BLaER1 treated with 17β-estradiol and CSF1 and Interleukin-3, amounts not matched to agents 10 nM and 100 nM (cell line): ENCODE measurements around the gene KAZN.
A peak's percentile ranks its signal among the peaks of the same experiment; 100 is the strongest.

Source experiments
- H3K27ac ChIP-seq, 11 experiments: shearing (Covaris generic); formaldehyde crosslinking; 2 replicates each; pipeline ENCODE4 v1.8.1; 2022
- H3K27me3 ChIP-seq, 11 experiments: shearing (Covaris generic); formaldehyde crosslinking; 2 replicates each; pipeline ENCODE4 v1.8.1; 2022
- H3K36me3 ChIP-seq, 11 experiments: shearing (Covaris generic); formaldehyde crosslinking; 2 replicates each; pipeline ENCODE4 v1.8.1; 2022
- H3K4me1 ChIP-seq, 10 experiments: shearing (Covaris generic); formaldehyde crosslinking; 2 replicates each; pipeline ENCODE4 v1.8.1; 2022
- H3K4me2 ChIP-seq, 11 experiments: shearing (Covaris generic); formaldehyde crosslinking; 2 replicates each; pipeline ENCODE4 v1.8.1; 2022
- H3K4me3 ChIP-seq, 10 experiments: shearing (Covaris generic); formaldehyde crosslinking; 2 replicates each; pipeline ENCODE4 v1.8.1; 2022
- H3K9ac ChIP-seq, 11 experiments: shearing (Covaris generic); formaldehyde crosslinking; 2 replicates each; pipeline ENCODE4 v1.8.1; 2022
- H3K9me3 ChIP-seq, 11 experiments: shearing (Covaris generic); formaldehyde crosslinking; replicated peaks in 1 of 11; 2 replicates each; pipeline ENCODE4 v1.8.1; 2022
- H4K20me1 ChIP-seq, 11 experiments: shearing (Covaris generic); formaldehyde crosslinking; 2 replicates each; pipeline ENCODE4 v1.8.1; 2022
- Cebpa-rat ChIP-seq, 11 experiments: shearing (Covaris generic); IDR thresholded peaks; 2 replicates each; pipeline ENCODE4 v1.8.1; 2022

Gene KAZN

GRCh38 chr1:14580986-14581385 lies 17.5 kb upstream of the KAZN start:
- peaks cover 0 to 4% (median 0%) of the 10 kb centered on the region in 10 experiments; a peak in 2 of 20 replicates for H3K4me1 ChIP-seq
- TF ChIP-seq Cebpa-rat (IDR thresholded peaks at IDR 0.05) = no peak
- peaks cover 0 to 8% (median 0%) of the 10 kb centered on the region in 11 experiments; a peak in 3 of 22 replicates for H3K9me3 ChIP-seq
- H3K9ac ChIP-seq = no peak overlapping the region
- no peaks in the 10 kb centered on the region for H4K20me1 ChIP-seq
- no peak overlapping the region for H3K27ac ChIP-seq
- H3K36me3 ChIP-seq = no peaks in the 10 kb centered on the region
- H3K4me2 ChIP-seq = no peak overlapping the region
- no peaks in the 10 kb centered on the region for H3K27me3 ChIP-seq
- H3K4me3 ChIP-seq = no peak overlapping the region

- no peak overlapping the region for H3K4me3 ChIP-seq
- H4K20me1 ChIP-seq = no peaks in the 10 kb centered on the region
- peaks cover 0 to 8% (median 0%) of the 10 kb centered on the region in 11 experiments; a peak in 3 of 22 replicates for H3K9me3 ChIP-seq
- peaks cover 0 to 7% (median 0%) of the 10 kb centered on the region in 10 experiments; a peak in 2 of 20 replicates for H3K4me1 ChIP-seq
- no peak for TF ChIP-seq Cebpa-rat (IDR thresholded peaks at IDR 0.05)
- no peak overlapping the region for H3K27ac ChIP-seq
- no peak overlapping the region for H3K9ac ChIP-seq
- H3K4me2 ChIP-seq = no peak overlapping the region
- no peaks in the 10 kb centered on the region for H3K36me3 ChIP-seq
- no peaks in the 10 kb centered on the region for H3K27me3 ChIP-seq
These were observed 14.7 kb upstream of the KAZN start for GRCh38 chr1:14583788-14584187.

- no peak overlapping the region for H3K27ac ChIP-seq
- H3K27me3 ChIP-seq = no peaks in the 10 kb centered on the region
- peak overlapping the region in 1 of 11 experiments; percentile 5; a peak in 1 of 22 replicates for H3K4me2 ChIP-seq
- no peak overlapping the region for H3K4me3 ChIP-seq
- no peak overlapping the region for H3K9ac ChIP-seq
- H4K20me1 ChIP-seq = no peaks in the 10 kb centered on the region
- H3K36me3 ChIP-seq = no peaks in the 10 kb centered on the region
- peaks cover 0 to 8% (median 0%) of the 10 kb centered on the region in 11 experiments; a peak in 3 of 22 replicates for H3K9me3 ChIP-seq
- peaks cover 0 to 7% (median 0%) of the 10 kb centered on the region in 10 experiments; a peak in 2 of 20 replicates for H3K4me1 ChIP-seq
- TF ChIP-seq Cebpa-rat (IDR thresholded peaks at IDR 0.05) = no peak
These were observed 12.8 kb upstream of the KAZN start for GRCh38 chr1:14585728-14586127.

GRCh38 chr1:14590411-14591180 lies 7.9 kb upstream of the KAZN start:
- H3K4me1 ChIP-seq = peaks cover 0 to 21% (median 4%) of the 10 kb centered on the region in 10 experiments; a peak in 8 of 20 replicates
- no peak overlapping the region for H3K4me3 ChIP-seq
- no peaks in the 10 kb centered on the region for H3K27me3 ChIP-seq
- H4K20me1 ChIP-seq = no peaks in the 10 kb centered on the region
- H3K27ac ChIP-seq = no peak overlapping the region
- no peak overlapping the region for H3K9ac ChIP-seq
- no peak for TF ChIP-seq Cebpa-rat (IDR thresholded peaks at IDR 0.05)
- H3K36me3 ChIP-seq = no peaks in the 10 kb centered on the region
- H3K9me3 ChIP-seq = no peaks in the 10 kb centered on the region
- no peak overlapping the region for H3K4me2 ChIP-seq

- peak overlapping the region in 3 of 11 experiments; percentile 28 to 37 (median 35); a peak in 6 of 22 replicates for H3K4me2 ChIP-seq
- no peak overlapping the region for H3K27ac ChIP-seq
- no peak overlapping the region for H3K9ac ChIP-seq
- peaks cover 0 to 4% (median 0%) of the 10 kb centered on the region in 11 experiments; a peak in 3 of 22 replicates for H3K27me3 ChIP-seq
- no peaks in the 10 kb centered on the region for H4K20me1 ChIP-seq
- no peak overlapping the region for H3K4me3 ChIP-seq
- peaks cover 0 to 14% (median 4%) of the 10 kb centered on the region in 10 experiments; a peak in 8 of 20 replicates for H3K4me1 ChIP-seq
- H3K36me3 ChIP-seq = no peaks in the 10 kb centered on the region
- TF ChIP-seq Cebpa-rat (IDR thresholded peaks at IDR 0.05) = no peak
- no peaks in the 10 kb centered on the region for H3K9me3 ChIP-seq
These were observed 6.9 kb upstream of the KAZN start for GRCh38 chr1:14591600-14591999.

- no peak overlapping the region for H3K4me3 ChIP-seq
- no peaks in the 10 kb centered on the region for H3K36me3 ChIP-seq
- H3K27me3 ChIP-seq = peaks cover 2 to 10% (median 5%) of the 10 kb centered on the region in 11 experiments; a peak in 21 of 22 replicates
- H3K4me2 ChIP-seq = peak overlapping the region in 4 of 11 experiments; percentile 12 to 37 (median 32); a peak in 8 of 22 replicates
- H3K9ac ChIP-seq = no peak overlapping the region
- no peak overlapping the region for H3K27ac ChIP-seq
- H3K9me3 ChIP-seq = no peaks in the 10 kb centered on the region
- peaks cover 0 to 14% (median 4%) of the 10 kb centered on the region in 10 experiments; a peak in 8 of 20 replicates for H3K4me1 ChIP-seq
- no peaks in the 10 kb centered on the region for H4K20me1 ChIP-seq
- no peak for TF ChIP-seq Cebpa-rat (IDR thresholded peaks at IDR 0.05)
These were observed 6.4 kb upstream of the KAZN start for GRCh38 chr1:14592004-14592631.

GRCh38 chr1:14593302-14593701 lies 5.2 kb upstream of the KAZN start:
- Histone ChIP-seq H3K4me1 (peaks cover 0 to 20% (median 10%) of the 10 kb centered on the region in 10 experiments; a peak in 13 of 20 replicates), H3K36me3 (no peaks in the 10 kb centered on the region), H4K20me1 (peaks cover 0 to 5% (median 0%) of the 10 kb centered on the region in 11 experiments; a peak in 2 of 22 replicates), H3K27ac (no peak overlapping the region), H3K9ac (no peak overlapping the region), H3K4me2 (no peak overlapping the region), H3K4me3 (no peak overlapping the region), H3K9me3 (no peaks in the 10 kb centered on the region), H3K27me3 (peaks cover 13 to 21% (median 17%) of the 10 kb centered on the region in 11 experiments)
- no peak for TF ChIP-seq Cebpa-rat (IDR thresholded peaks at IDR 0.05)

GRCh38 chr1:14594045-14594444 lies 4.4 kb upstream of the KAZN start:
- Histone ChIP-seq H4K20me1 (peaks cover 0 to 10% (median 0%) of the 10 kb centered on the region in 11 experiments; a peak in 6 of 22 replicates), H3K4me1 (peaks cover 0 to 28% (median 17%) of the 10 kb centered on the region in 10 experiments; a peak in 15 of 20 replicates), H3K27ac (no peak overlapping the region), H3K27me3 (peaks cover 21 to 29% (median 24%) of the 10 kb centered on the region in 11 experiments), H3K4me2 (no peak overlapping the region), H3K36me3 (no peaks in the 10 kb centered on the region), H3K9me3 (no peaks in the 10 kb centered on the region), H3K4me3 (no peak overlapping the region), H3K9ac (no peak overlapping the region)
- no peak for TF ChIP-seq Cebpa-rat (IDR thresholded peaks at IDR 0.05)

GRCh38 chr1:14596591-14596990 lies 1.9 kb upstream of the KAZN start:
- Histone ChIP-seq H4K20me1 (peaks cover 0 to 23% (median 0%) of the 10 kb centered on the region in 11 experiments; a peak in 7 of 22 replicates), H3K27ac (no peak overlapping the region), H3K36me3 (no peaks in the 10 kb centered on the region), H3K9me3 (no peaks in the 10 kb centered on the region), H3K9ac (no peak overlapping the region), H3K27me3 (peaks cover 45 to 54% (median 50%) of the 10 kb centered on the region in 11 experiments), H3K4me1 (peaks cover 7 to 37% (median 28%) of the 10 kb centered on the region in 10 experiments; a peak in 17 of 20 replicates), H3K4me3 (no peak overlapping the region), H3K4me2 (no peak overlapping the region)
- TF ChIP-seq Cebpa-rat (IDR thresholded peaks at IDR 0.05) = no peak
